Activated CD8-positive, alpha-beta memory T cell treated with anti-CD3 and anti-CD28 coated beads, Interleukin-2, amount 50 U/mL, for 4 hours (primary cell): ENCODE results near the gene TBC1D22A.

ENCODE experiments used
- DNase-seq: peaks from one replicate; pipeline ENCODE4 v3.0.0-alpha.2; 2020

TBC1D22A gene

DNA sequence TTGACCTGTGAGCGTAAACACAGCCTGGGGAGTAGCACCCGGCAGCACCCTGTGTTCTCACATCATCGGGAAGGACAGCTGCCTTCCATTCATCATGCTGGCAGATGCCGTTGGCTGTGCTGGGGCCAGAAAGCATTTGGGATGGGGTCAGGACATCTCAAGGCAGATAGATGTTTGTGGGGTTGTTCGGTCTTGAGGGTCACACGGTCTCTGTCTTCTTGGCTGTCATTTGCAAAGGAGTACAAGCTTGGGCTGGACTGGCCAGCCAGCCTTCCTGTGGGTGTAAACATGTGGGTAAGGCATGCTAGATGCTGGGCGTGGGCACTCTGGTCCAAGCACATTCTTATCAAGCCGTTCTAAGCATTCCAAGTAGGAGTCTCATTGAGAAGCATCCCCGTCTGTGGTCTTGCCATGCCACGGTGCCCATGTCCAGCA is 81.4 kb downstream of the TBC1D22A start:
- DNase-seq = no peak

DNA sequence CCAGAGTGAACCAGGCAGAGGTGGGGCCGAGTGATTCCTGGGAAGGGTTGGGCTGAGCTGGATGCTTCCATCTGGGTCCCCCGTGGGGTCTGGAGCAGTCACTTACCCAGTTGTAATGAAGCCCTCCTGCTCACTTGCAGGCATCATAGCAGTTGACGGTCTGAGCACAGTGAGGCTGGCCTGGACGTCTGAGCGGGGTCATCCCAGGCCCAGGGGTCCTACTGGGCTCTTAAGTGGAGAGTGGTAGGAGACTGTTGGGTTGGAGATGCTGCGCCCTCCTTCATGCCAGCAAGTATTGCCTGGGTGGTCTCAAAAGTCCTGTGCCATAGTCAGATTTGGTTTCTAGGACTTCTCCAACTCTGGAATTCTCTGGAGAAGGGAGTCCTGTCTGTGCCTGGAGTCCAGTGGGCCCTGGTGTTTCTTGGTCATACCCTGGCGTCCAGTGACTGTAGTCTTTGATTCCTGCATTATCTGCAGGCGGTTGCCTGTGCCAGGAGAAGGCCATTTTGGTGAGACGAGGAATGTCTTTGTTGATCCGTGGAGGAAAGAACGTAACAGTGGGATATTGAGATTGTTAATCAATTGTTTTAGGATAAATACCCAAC is 82.3 kb downstream of the TBC1D22A start:
- no peak for DNase-seq

DNA sequence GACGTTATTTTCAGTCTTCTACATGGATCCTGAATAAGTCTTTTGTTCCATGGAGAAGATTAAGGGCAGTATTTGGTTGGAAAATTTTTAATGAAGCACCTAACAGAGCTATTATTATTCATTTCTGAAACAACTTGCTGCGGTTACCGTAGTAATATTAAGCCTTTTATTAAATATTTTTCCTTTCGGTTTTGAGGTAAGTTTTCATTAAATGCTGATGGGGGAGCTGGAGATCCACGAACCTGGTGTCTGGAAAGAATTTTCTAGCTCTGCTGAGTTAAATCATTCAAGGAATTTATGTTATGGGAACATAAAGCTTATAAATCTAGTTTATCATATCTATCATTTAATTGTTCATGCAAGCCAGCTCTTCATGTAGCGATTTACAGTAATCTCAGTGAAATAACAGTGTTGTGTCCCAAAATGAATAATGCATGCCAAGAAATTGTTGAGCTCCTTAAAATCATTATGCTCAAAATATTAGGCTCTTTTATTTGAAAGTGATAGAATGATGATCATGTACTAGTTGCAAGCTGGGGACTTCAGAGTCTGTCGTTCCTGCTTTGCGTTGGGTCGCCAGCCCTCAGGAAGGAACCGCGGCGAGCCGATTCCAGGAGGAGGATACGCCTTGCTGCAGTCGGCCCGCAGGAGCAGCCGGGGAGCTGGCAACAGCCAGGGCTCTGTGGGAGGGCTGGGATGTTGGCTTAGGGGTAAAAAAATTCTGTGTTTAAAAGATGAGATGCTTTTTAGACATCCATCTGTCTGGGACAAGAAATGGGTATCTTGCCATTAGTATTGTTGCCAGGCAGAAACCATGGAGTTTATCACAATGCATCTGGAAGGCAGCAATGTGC is 83.1 kb downstream of the TBC1D22A start:
- no peak for DNase-seq

DNA sequence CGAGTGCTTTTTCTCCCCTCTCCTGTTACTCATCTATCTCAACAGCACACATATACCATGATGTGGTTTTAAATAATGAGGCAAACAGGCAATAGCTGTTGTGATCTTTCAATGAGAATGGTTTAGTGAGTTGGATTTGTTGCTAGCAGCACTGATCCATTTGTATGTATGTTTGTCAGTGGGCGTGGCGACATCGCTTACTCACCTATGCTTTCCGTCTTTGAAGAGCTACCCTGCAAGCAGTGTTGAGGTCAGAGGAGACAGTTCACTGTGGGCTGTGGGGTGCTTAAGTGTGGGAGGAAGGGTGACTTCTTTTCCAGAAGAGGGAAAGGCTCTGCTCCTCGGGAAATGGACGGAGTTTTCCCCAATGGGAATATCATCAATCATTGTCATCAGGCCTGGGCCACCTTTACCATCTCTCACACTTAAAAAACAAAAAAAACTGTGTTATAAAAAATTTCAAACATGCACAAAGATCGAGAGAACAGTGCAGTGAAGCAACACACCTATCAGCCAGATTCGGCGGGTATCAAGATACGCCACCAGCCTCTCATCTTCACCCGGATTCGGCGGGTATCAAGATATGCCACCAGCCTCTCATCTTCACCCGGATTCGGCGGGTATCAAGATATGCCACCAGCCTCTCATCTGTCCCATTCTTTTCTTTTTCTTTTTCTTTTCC is 83.8 kb downstream of the TBC1D22A start:
- peak; percentile 54 for DNase-seq

DNA sequence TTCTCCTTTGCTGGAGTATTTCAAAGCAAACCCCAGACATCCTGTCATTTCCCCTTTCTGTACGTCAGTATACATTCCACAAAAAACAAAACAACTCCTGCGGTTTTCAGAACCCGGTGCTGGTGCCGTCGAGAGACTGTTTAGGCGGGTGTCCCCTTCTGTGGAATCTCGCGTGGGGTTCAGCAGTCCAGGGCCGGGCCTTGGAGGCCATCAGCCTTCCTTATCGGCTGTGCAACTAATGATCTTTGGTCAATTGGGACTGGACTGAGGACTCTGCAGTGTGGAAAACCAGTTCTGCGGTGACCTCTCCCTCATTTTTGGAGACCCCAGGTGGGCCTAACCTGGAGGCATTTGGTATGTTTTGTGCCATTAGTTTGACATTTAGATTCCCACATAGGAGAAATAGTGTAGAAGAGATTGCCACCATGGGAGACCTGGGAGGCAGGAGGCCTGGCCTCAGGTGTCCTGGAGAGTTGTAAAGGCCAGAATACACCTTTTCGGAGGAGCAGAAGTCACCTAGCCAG is 84.4 kb downstream of the TBC1D22A start:
- no peak for DNase-seq

DNA sequence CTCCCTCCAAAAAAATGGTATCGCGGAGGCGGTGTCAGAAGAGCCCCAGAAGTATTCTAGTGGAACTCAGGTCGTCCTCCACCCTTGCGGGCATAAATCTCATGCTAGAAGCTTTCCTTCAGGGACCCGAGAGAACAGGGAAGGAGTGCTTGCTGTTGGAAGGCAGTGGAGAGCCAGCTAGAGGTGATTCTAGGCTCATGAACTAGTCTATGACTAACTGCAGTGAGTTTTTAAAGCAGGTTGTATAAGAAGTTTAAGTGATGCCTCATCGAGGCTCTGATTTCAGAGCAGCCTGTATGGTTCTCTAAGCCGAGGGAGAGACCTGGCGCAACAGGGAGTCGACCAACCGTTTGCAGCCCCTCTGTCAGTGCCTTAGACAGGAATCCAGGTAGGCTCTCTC is 85.7 kb downstream of the TBC1D22A start:
- DNase-seq = no peak

DNA sequence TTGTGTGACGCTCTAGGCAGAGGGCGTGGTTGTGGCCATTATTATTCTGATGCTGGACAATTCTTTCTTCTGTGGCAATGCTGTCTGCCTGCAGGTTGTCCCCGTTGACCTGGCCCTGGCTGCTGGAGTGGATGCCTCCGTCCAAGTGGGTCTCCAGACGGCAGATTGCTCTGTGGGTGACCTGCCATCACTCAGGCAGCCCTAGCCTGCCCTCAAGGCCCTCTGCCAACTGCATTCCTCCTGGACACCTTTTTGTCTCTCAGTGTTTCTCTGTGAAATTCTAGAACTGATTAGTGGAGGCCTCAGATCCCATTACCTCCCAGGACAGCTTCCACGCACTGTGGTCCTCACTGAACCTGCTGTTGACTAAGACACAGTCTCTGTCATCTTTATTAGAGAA is 86.7 kb downstream of the TBC1D22A start:
- no peak for DNase-seq

DNA sequence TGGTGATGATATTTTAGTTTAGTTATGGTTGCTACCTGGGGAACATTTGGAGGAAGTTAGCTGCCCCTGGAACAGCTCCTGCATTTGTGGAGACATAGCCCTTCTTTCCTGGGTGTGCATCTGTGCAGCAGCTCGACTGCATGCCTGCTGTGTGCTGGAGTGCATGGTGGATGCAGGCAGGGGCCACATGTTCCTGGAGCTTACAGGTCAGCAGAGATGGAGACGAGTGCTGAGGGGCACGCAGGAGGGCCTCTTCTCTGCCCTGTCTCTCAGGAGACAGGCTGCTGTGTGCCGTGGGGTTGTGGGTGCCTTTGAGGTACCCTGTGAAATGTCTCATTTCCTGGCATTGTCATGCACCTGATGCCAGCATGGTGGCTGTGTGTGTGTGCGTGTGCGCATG is 87.5 kb downstream of the TBC1D22A start:
- no peak for DNase-seq

DNA sequence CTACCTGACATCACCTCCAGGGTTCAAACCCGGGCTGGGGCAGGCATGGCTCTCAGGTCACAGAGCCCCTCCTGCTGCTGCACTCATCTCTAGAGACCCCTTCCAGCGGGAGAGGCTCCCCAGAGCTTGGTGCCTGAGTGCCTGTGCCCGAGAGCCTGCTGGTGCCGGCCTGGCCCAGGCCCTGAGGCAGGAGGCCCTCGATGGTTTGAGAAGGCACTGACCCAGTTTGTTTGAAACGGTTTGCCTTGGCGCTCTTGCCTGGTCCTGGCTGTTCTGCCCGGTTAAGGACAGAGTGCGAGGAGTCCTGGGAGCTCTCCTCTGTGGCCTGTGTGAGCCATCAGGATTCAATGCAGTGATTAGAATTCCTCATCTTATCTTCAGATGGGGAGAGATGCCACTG is 88.9 kb downstream of the TBC1D22A start:
- no peak for DNase-seq

DNA sequence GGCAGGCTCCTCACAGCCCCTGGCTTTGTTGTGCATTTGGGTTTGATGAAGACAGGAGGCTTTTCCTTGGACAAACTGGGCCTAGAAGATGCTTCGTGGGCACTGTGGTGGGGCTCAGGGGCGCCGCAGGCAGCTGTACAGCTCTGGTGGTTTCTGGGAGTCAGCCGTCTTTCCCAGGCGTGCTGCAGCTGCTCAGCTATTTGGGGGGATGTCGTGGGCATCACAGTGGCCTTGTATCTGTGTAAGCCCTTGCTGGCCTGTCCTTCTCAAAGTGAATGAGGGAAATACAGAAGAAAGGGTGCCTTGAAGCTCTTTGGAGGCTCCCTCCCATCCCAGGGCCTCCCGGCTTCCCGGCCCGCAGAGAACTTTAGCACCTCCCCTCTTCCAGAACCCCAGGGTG is 89.5 kb downstream of the TBC1D22A start:
- no peak for DNase-seq

DNA sequence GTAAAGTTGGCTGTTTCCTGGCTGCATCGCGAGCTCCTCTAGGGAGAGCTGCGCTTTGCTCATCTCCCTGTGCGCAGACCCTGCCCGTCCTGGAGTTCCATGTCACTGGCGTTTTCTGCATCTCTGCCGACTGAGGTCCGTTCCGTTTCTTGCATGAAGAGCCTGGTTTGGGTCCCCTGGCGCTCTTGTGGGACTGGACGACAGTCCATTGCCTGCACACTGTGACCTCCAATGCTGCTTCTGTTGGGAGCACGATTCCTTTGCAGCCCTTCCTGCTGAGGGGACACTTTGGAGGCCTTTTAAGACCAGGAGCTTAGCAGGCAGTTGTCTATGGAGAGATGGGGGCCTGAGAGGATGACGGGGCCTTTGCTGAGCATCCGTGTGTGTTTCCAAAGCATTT is 90.3 kb downstream of the TBC1D22A start:
- no peak for DNase-seq

DNA sequence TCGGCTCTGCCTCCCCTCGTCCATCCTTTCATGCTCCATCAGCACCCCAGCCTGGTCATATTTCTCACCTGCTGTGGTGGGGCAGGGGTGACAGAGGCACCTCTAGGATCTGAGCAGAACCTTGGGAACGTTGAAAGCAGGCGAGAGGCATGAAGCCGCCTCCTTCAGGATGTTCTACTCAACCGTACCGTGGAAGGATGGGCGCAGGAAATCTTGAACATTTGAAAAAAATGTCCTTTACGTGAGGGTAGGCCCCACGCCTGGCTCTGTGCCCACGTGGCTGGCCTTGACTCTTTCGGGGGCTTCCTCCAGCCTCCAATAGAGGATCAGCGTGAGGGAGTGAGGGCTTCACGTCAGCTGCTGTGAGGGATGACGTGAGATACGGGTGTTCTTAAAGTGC is 90.7 kb downstream of the TBC1D22A start:
- no peak for DNase-seq

DNA sequence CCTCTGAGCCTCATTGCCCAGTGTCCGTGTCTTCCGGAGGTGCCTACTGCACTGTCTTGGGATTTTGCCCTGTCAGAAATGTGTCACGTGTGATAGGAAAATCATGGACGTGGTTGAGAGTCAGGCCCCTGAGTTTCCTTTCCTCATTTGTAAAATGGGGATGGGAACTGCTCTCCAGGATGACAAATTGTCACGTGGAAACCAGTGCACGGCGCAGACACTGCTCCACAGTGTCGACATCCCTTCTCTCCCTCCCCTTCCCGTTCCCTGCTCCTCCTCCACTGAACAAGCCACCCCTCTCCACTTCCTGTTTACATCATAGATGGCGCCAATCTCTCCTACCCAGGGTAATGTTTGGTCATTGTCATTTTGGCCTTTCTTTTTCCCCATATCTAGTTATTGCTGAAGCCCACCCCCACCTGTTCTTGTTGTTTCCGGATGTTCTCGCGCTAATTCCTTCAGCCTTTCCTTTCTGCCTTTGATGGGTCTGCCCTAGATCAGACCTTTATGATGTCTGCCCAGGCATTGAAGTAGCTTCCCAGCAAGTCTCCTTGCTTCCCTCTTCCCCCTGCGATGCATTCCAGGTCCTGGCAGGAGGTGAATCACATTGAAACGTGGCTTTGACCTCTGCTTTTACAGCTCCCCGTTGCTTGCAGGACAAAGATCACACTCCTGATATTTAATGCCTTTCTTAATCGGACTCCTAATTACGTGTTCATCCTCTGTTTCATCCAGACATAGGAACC is 91.8 kb downstream of the TBC1D22A start:
- no peak for DNase-seq

DNA sequence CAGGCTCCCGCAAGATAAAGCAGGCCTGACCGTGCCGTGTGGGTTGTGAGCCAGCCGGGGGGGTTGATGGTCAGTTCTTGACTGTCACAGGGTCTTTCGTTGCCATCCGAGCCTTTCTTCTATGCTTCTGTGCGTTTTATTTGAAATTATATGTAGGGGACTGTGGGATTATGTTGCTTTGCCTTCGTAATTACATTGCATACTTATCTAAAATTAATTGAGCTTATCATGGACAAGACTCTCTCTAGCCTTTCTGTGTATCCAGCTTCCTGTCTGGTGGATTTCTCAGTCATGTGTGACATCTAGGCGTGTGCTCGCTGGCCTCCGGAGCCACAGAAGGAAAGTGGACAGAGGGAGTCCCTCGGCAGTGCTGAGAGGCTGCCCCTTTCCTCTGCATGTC is 93.2 kb downstream of the TBC1D22A start:
- DNase-seq = no peak

DNA sequence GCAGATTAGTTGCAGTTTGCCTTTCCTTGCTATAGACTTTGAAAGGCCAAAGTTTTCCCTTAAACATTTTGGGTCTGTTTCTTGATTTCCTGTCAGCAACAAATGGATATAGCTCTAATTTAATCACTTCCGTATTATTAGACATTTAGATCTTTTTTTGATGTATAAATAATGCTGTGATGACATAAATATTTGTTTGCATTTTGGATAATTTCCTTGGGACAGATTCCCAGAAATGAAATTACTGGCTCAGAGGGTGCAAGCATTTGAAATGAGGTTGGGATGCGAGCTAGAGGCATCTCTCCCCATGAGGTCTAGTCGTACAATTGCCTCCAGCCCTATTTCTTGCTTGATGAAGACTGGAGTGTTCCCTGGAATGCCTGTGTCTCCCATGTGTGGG is 94.2 kb downstream of the TBC1D22A start:
- DNase-seq = no peak

DNA sequence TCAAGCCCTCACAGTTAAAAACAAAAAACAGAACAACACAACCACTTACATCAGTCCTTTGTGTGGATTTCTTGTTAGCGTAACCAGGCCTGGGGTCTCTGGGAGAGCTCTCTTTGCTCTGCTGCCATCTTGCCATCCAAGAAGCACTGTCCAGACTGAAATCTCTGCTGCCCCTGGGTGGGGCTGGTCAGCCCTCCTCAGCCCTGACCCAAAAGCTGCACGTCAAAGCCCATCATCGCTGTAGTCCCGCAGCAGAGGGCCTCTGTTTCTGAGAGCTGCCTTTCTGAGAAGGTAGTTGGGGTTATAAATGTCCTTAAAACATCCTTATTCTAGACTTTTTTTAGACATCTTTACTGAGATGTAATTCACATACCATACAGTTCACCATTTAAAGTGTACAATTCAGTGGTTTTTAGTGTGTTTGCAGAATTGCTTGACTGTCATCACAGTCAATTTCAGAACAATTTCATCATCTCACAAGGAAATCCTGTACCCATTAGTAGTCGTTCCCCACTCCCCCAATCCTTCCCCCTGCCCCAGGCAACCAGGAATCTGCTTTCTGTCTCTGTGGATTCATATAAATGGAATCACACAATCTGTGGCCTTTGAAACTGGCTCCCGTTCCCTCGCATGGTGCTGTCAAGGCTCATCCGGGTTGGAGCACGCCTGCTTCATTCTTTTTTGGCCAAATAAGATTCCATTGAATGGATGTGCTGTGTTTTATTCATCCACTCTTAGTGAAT is 94.9 kb downstream of the TBC1D22A start:
- no peak for DNase-seq

DNA sequence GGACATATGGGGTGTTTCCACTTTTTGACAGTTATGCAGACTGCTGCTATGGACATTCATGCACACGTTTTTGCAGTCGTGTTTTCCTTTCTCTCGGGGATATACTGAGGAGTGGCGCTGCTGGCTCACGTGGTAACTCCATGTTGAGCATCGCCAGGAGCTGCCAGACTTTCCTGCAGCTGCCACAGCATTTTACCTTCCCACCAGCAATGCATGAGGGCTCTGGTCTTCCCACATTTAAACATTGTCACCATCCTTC is 95.4 kb downstream of the TBC1D22A start:
- DNase-seq = no peak

DNA sequence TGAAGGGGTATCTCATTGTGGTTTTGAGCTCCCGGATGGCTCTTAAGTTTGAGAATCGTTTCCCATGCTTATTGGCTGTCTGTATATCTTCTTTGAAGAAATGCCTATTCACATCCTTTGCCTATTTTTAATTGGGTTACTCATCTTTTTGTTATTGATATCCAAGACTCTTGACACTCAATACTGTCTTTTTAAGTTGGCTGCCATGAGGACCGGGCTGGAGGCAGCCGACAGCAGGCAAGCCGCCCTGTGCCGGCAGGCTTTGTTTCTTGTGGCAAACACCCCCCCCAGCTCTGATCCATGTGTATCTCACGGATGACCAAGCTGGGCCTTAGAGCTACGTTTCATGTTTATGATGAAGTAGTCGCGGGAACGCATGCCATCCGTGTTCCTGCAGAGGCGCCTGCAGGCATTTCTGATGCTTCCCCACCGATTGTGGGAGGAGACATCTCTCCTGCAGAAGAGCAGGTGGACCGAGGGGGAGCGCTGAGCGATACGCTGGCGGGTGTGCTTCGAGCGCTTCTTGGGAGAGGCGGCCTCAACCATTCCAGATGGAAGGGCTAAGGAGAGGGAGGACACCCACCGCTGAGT is 95.8 kb downstream of the TBC1D22A start:
- DNase-seq = no peak

DNA sequence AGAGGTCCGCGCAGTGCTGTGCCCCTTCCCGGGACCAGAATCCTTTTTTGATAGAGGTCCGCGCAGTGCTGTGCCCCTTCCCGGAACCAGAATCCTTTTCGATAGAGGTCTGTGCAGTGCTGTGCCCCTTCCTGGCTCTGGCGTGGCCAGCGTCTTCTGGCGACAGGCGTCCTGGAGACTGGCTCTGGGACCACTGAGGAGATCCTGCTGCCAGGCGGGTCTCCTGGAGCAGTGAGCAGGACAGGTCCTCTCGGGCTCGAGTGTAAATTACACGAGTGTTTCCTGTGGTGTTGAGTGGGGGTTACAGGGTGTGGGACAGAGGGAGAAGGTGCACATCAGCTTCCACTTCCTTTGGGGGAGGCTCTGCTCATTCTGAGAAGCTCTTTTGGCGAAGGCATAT is 98.1 kb downstream of the TBC1D22A start:
- DNase-seq = no peak

DNA sequence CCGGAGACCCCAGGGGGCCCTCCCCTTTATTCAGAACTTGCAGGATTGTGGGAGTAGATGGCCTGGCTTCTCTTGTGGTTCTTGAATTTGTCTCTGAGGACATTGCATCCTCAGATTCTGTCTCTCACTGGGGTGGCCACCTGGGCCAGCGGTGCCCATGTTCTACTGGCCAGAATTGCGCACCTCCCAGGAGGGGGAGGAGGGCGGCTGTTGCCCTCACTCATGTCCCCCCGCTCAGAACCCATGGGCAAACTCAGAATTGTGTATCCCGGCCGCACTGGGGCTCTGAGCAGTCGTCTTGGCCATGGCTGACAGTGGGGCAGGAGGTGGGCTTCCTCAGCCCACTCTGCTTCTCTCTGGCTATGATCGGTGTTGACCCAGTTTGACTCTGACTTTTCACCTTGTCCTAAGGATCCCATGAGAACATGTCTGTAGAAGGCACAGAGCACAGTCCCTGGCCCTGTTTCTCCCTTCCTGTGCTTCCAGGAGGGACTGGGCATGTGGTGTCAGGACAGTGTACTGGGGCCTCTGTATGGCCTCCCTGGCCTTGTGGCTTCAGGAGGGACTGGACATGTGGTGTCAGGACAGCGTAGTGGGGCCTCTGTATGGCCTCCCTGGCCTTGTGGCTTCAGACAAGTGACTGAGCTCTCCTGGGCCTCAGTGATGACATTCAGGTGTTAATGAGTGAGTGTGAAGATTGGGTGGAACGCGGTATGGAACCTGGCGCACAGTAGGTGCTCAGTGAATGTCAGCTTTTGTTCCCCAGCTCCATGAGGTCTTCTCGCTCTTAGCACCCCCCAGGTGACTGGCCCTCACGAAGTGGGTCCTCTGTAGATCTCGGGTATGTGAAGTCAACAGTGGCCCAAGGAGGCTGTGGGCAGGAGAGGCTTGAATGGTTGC is 99.3 kb downstream of the TBC1D22A start:
- no peak for DNase-seq
